Measurements from ENCODE around the gene GALNT11. TPM values are rescaled to one million over a fixed set of nuclear protein-coding genes. Genes with fewer than 3 reads are reported as not detected.
A peak's percentile ranks its signal among the peaks of the same experiment; 100 is the strongest.

Gene GALNT11
- total and polyA plus RNA-seq, 11 donors = 10.6 to 28.8 (median 22.0) TPM

DNA sequence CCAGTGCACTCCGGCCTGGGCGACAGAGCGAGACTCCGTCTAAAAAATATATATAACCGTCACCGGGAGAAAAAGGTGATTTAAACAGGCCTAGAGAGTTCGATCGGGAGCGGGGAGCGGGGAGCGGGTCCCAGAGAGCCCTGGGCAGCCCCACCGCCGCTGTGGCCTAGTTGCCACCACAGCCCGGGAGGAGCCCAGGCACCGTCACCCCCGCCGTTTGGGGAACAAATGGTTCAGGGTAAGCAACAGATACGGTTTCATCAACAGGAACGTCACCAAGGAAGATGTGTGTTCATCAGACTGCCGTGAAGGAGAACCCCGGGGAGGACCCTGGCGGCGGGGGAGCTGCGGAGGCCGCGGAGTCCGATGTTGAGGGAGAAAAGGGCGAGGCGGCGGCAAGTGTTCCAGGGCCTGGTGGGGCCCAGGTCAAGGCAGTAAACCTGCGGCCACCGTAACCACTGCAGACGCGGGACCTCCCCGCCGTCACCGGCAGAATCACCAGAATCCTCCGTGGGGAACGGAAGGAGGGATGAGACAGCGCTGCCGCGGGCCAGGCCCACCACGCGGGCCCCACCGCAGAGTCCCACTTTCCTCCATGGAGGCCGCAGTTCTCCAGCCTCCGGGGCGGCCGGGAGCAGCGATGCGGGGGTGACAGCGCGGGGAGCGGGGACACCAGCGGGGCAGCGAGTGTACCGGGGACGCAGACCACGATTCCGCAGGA is 103.4 kb downstream of the GALNT11 start:
- no peak overlapping the region for H3K4me3 ChIP-seq
- peaks cover 0 to 5% (median 0%) of the 10 kb centered on the region in 12 donors for H3K4me1 ChIP-seq
- TF ChIP-seq, protein P1, sequence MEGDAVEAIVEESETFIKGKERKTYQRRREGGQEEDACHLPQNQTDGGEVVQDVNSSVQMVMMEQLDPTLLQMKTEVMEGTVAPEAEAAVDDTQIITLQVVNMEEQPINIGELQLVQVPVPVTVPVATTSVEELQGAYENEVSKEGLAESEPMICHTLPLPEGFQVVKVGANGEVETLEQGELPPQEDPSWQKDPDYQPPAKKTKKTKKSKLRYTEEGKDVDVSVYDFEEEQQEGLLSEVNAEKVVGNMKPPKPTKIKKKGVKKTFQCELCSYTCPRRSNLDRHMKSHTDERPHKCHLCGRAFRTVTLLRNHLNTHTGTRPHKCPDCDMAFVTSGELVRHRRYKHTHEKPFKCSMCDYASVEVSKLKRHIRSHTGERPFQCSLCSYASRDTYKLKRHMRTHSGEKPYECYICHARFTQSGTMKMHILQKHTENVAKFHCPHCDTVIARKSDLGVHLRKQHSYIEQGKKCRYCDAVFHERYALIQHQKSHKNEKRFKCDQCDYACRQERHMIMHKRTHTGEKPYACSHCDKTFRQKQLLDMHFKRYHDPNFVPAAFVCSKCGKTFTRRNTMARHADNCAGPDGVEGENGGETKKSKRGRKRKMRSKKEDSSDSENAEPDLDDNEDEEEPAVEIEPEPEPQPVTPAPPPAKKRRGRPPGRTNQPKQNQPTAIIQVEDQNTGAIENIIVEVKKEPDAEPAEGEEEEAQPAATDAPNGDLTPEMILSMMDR (IDR thresholded peaks at IDR 0.05) = no peak
- no peak for TF ChIP-seq POLR2A (IDR thresholded peaks at IDR 0.05)
- peaks cover 0 to 13% (median 0%) of the 10 kb centered on the region in 12 donors for H3K9me3 ChIP-seq
- H3K27ac ChIP-seq = no peak overlapping the region
- no peaks in the 10 kb centered on the region for H3K27me3 ChIP-seq
- WGBS, 4 donors = 97 to 98% (median 97%) methylated on average over 60 of the region's 60 CpGs
- ATAC-seq = no peak
- intact Hi-C loops (cut with DNase I) = no loop called here
- DNase-seq = no peak
- H3K36me3 ChIP-seq = peaks cover 0 to 86% (median 78%) of the 10 kb centered on the region in 9 donors

DNA sequence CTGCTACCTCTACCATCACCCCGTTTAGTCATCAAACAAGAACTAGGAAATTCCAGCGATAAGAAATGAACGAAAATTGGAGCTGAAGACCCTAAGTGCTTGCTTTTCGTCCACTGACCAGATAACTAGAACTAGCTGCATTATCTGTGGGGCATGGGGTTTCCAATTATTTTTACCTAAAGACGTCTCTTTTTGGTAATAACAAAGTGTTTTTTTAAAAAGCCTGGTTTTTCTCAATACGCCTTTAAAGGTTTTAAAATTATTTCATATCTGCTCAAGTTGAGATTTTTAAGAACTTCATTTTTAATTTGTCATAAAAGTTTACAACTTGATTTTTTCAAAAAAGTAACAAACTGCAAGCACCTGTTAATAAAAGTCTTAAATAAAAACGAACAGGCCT is 104.2 kb downstream of the GALNT11 start:
- no peak for ATAC-seq
- H3K36me3 ChIP-seq = peaks cover 0 to 84% (median 72%) of the 10 kb centered on the region in 9 donors
- TF ChIP-seq POLR2A (IDR thresholded peaks at IDR 0.05) = no peak
- TF ChIP-seq, protein P1 (IDR thresholded peaks at IDR 0.05) = no peak
- H3K27ac ChIP-seq = no peak overlapping the region
- H3K27me3 ChIP-seq = no peaks in the 10 kb centered on the region
- DNase-seq = no peak
- intact Hi-C loops (cut with DNase I) = no loop called here
- H3K4me1 ChIP-seq = peaks cover 0 to 5% (median 0%) of the 10 kb centered on the region in 12 donors
- peaks cover 0 to 5% (median 0%) of the 10 kb centered on the region in 12 donors for H3K9me3 ChIP-seq
- no peak overlapping the region for H3K4me3 ChIP-seq
- 93 to 95% (median 94%) methylated on average over 7 of the region's 7 CpGs for WGBS, 4 donors

DNA sequence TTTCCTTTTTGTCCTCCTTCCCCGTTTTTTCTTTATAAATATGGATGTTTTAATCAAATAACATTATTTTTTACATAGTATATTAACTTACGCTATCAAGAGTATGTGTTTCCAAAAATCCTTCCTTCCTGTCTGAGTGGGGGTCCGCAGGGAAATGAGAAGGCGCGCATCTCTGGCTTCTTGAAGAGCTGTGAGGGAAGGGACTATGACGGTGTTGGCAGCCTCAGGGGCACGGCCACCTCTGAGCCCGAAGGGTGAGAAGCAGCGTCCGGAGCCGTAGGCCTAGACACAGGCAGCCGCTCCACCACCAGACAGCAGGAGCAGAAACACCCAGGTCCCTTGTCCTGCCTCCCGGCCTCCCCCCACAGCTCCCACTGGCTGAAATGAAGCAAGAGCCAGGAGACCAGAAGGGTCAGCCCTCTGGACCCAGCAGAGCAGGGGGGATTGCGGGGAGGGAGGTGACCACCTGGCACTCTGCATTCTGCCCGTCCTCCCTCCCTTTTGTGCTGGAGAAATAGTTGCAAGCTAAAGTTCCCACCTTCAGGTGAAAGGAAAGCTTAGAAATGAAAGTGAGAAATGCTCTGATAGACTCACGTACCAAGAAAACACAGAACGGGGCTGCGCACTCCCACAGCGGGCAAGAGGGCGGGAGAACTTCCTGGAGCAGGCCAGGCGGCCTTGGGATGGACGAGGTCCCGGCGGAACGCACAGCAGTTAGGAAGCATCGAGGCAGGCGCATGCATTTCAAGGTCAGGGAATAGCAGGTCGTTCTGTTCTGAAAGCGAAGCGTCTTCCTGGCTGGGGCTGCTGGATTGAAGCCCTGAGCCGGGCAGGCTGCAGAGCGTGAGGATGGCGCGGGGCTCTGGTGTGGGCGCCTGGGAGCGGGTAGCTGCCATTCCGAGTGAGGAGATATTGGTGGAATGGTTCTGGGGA is 105.5 kb downstream of the GALNT11 start:
- no peak for DNase-seq
- peak in 1 of 4 donors; percentile 22 for ATAC-seq
- Histone ChIP-seq H3K27me3 (no peaks in the 10 kb centered on the region), H3K4me1 (peaks cover 0 to 7% (median 0%) of the 10 kb centered on the region in 12 donors), H3K4me3 (no peak overlapping the region), H3K36me3 (peaks cover 0 to 82% (median 64%) of the 10 kb centered on the region in 9 donors), H3K9me3 (no peaks in the 10 kb centered on the region), H3K27ac (no peak overlapping the region)
- no peak for TF ChIP-seq POLR2A (IDR thresholded peaks at IDR 0.05)
- TF ChIP-seq, protein P1 (IDR thresholded peaks at IDR 0.05) = no peak
- WGBS, 4 donors = 96 to 98% (median 97%) methylated on average over 33 to 37 of the region's 37 CpGs
- intact Hi-C loops (cut with DNase I) = no loop called here

DNA sequence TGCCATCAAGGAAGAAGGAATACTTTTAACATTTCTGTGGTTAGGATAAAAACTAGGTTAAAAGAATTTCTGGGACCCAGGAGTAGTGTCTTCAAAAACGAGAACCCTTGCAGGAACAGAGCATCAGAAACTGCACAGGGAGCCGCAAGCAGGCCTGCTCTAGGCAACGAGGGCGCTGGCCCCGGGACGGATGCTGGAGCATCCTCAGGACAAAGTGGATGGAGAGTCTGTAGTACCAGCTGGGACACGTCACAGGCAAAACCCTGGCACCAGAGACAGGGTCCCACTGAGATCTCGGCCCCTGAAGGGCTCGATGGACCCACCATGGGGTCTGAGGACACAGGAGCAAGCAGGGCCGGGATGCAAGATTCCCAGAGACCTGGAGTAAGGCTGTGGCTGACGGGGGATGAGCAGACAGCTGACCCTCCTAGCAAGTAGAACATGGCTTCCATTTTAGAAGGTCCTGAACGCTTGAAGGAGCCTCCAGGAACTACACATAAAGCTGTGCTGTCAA is 106.6 kb downstream of the GALNT11 start:
- TF ChIP-seq, protein P1 (IDR thresholded peaks at IDR 0.05) = no peak
- no peak for TF ChIP-seq POLR2A (IDR thresholded peaks at IDR 0.05)
- ATAC-seq = no peak
- Histone ChIP-seq H3K27me3 (no peaks in the 10 kb centered on the region), H3K36me3 (peaks cover 0 to 85% (median 59%) of the 10 kb centered on the region in 9 donors), H3K4me3 (no peak overlapping the region), H3K9me3 (no peaks in the 10 kb centered on the region), H3K4me1 (peaks cover 0 to 18% (median 3%) of the 10 kb centered on the region in 12 donors), H3K27ac (no peak overlapping the region)
- no peak for DNase-seq
- WGBS, 4 donors = 87 to 95% (median 92%) methylated on average over 12 of the region's 12 CpGs
- intact Hi-C loops (cut with DNase I) = no loop called here

Data from heart left ventricle (tissue), 16 donors.